ENCODE results near the gene MOSMO. TPM values are rescaled to one million over a fixed set of nuclear protein-coding genes. Genes with fewer than 3 reads are reported as not detected.

The MOSMO gene
- total RNA-seq, 1 experiment from 2014 or later = 27.6 TPM

GRCh38 chr16:21980032-21980431, 27.9 kb upstream of the MOSMO start:
- no peak for ATAC-seq
- no peak for DNase-seq (ENCODE audit: low read depth, low spot score)
- no peaks in the 10 kb centered on the region; the same call in 1 of the 2 replicates for H3K79me2 ChIP-seq (ENCODE audit: insufficient read depth, low read length)
- no TSS peak for BruUV-seq (replicated peaks)
- H3K27me3 ChIP-seq (ENCODE audit: insufficient read depth, low read length) = no peaks in the 10 kb centered on the region
- RAD21 ChIA-PET (ENCODE audit: low non-redundant PET in 1 of 2, low total read pairs in 2 of 2, uncharacterized antibody in 2 of 2, unreplicated experiment in 2 of 2) = no interaction called here
- H2AFZ ChIP-seq (ENCODE audit: low read depth, low read length, poor library complexity, severe bottlenecking) = no peak overlapping the region
- no peak overlapping the region for H3K27ac ChIP-seq (ENCODE audit: low read depth, low read length)
- H3K9me2 ChIP-seq (ENCODE audit: insufficient read depth) = no peaks in the 10 kb centered on the region
- H3K4me2 ChIP-seq (ENCODE audit: low read length) = no peak overlapping the region
- POLR2A ChIA-PET = no interaction called here
- H4K20me1 ChIP-seq (ENCODE audit: insufficient read depth) = no peaks in the 10 kb centered on the region
- intact Hi-C loops (cut with micrococcal nuclease) = no loop called here
- no peak overlapping the region for H3K4me3 ChIP-seq (replicated peaks in 1 of 2; ENCODE audit: low read depth in 1 of 2, low read length in 2 of 2)
- TF ChIP-seq ZFX (IDR thresholded peaks at IDR 0.05) (no peak), MAX (IDR thresholded peaks at IDR 0.05) (no peak), YY1 (IDR thresholded peaks at IDR 0.05; ENCODE audit: extremely low read depth, insufficient replicate concordance, low read depth, low read length) (no peak), REST (IDR thresholded peaks at IDR 0.05; ENCODE audit: low read depth) (no peak), ELF1 (IDR thresholded peaks at IDR 0.05; ENCODE audit: borderline replicate concordance, low read depth) (no peak), ZNF274 (IDR thresholded peaks at IDR 0.05; ENCODE audit: low read depth, low read length) (no peak), POLR2A (IDR thresholded peaks at IDR 0.05; ENCODE audit: borderline replicate concordance, extremely low read depth, insufficient read depth, insufficient read length) (no peak), TCF7L2 (IDR thresholded peaks at IDR 0.05; ENCODE audit: borderline replicate concordance, extremely low read depth, insufficient read depth, insufficient read length) (no peak), RAD21 (IDR thresholded peaks at IDR 0.05; ENCODE audit: low read depth) (no peak), SP1 (IDR thresholded peaks at IDR 0.05; ENCODE audit: low read depth) (no peak), CBX3 (IDR thresholded peaks at IDR 0.05; ENCODE audit: low read depth) (no peak), JUND (IDR thresholded peaks at IDR 0.05) (no peak), POLR2AphosphoS5 (IDR thresholded peaks at IDR 0.05; ENCODE audit: low read depth, low read length) (no peak), EZH2 (IDR thresholded peaks at IDR 0.05) (no peak), ZBTB33 (IDR thresholded peaks at IDR 0.05; ENCODE audit: extremely low read depth, insufficient replicate concordance, low read length) (no peak), CTCF (IDR thresholded peaks at IDR 0.05 in 2 of 3, conservative IDR thresholded peaks at IDR 0.05 in 1 of 3; ENCODE audit: borderline replicate concordance in 1 of 3, insufficient read depth in 1 of 3, low read depth in 2 of 3, low read length in 2 of 3) (no peak), SIN3A (IDR thresholded peaks at IDR 0.05; ENCODE audit: low read depth) (no peak), CEBPB (IDR thresholded peaks at IDR 0.05; ENCODE audit: low read depth) (no peak), EZH2phosphoT487 (IDR thresholded peaks at IDR 0.05; ENCODE audit: borderline replicate concordance) (no peak), ATF3 (IDR thresholded peaks at IDR 0.05) (no peak)
- CTCF ChIA-PET = interaction anchor here (1.4 kb wide), 1 partner anchor 98 kb away, joined by 4 read pairs; no protein-coding TSS in a partner anchor
- no peaks in the 10 kb centered on the region for H3K9me3 ChIP-seq (ENCODE audit: control insufficient read depth in 1 of 2, insufficient read depth in 1 of 2, low read depth in 1 of 2, low read length in 2 of 2)
- no peak overlapping the region for H3K9ac ChIP-seq (ENCODE audit: low read length)
- H3K4me1 ChIP-seq (ENCODE audit: control insufficient read depth in 1 of 2, insufficient read depth in 2 of 2, low read length in 2 of 2) = no peaks in the 10 kb centered on the region
- peaks cover 73 to 80% of the 10 kb centered on the region in 2 experiments for H3K36me3 ChIP-seq (ENCODE audit: control insufficient read depth in 1 of 2, insufficient read depth in 2 of 2, low read length in 2 of 2)
